Left hindlimb (tissue), 1 donor: ENCODE measurements around the gene RELT.

ENCODE experiments used
- DNase-seq: peaks from one replicate; pipeline ENCODE4 v3.0.0-alpha.2; 2018

The RELT gene

GRCh38 chr11:73347067-73347466 is 29.1 kb upstream of the RELT start:
- no peak for DNase-seq

- DNase-seq, result no peak
Measured at GRCh38 chr11:73348838-73349237, 27.4 kb upstream of the RELT start.

- DNase-seq, result no peak
Measured at GRCh38 chr11:73349633-73350032, 26.6 kb upstream of the RELT start.

DNA sequence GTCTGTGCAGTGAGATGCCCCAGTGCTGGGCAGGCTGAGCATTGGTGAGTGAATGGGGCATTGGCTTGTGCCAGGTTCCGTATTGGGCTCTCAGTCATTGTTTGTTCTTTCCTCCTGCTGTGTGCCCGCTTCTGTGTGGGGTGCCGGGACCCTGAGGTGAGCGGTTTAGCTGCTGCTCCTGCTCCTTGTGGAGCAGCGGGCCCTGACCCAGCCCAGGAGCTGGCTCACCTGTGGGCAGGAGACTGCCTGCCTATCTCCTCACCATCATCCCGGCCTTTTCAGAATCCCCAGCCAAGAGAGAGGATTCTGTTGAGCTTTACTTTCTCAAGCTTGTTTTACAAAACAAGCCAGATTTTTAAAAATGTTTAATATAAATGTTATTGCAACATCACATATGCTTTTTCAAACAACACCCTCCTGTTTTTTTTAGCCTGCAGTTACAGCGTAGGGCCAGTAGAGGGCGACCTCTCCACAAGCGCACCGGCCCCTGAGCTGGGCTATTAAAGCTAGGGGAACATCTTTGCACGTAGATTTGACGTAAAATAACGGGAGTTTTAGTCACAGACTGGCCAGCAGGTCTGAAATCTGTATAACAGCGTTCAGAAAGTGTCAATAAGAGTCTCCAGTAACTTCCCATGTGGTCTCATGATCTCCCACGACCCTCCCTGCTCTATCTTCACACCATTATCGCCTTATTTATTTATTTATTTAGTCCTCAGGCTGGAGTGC is 25.1 kb upstream of the RELT start:
- DNase-seq, result no peak

- DNase-seq, result no peak
Measured at GRCh38 chr11:73353422-73353821, 22.8 kb upstream of the RELT start.

DNA sequence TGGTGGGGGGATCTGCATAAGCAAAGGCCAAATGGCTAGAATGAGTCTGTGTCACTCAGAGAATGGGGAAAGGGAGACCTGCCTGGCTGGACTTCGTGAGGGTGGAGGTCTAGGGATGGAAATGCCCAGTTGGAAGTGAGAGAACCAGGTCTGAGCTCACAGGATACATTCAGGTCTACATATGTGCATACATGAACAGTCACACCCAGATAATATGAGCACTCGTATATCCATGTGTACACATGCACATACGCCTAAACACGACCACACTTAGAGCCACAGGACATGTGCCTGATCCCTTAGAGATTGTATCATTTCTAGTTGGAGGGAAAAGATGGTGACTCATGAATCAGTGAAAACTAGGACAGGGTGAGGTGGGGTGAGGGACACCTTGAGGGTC is 21.1 kb upstream of the RELT start:
- DNase-seq, result no peak

- no peak for DNase-seq
Measured at GRCh38 chr11:73356979-73357860, 19.0 kb upstream of the RELT start.

- no peak for DNase-seq
Measured at GRCh38 chr11:73358071-73358470, 18.1 kb upstream of the RELT start.

DNA sequence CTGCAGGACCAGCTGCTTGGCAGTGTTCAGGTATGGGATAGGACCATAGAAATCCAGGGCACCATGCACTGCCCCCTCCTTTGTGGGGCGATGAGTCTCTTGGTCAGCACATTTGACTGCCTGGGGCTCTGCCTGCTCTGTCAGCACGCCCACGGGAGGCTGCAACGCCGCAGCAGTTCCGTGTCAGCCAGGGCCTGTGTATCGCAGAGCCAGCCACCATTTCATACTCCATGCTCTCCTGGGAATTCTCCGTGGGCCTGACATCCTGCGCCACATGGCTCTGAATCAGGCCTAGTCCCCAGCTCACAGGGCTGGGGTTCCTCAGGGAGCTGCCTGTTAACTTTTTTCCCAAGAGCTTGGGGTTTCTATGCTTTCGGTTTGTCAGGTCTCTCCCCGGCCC is 16.9 kb upstream of the RELT start:
- DNase-seq, result no peak

DNA sequence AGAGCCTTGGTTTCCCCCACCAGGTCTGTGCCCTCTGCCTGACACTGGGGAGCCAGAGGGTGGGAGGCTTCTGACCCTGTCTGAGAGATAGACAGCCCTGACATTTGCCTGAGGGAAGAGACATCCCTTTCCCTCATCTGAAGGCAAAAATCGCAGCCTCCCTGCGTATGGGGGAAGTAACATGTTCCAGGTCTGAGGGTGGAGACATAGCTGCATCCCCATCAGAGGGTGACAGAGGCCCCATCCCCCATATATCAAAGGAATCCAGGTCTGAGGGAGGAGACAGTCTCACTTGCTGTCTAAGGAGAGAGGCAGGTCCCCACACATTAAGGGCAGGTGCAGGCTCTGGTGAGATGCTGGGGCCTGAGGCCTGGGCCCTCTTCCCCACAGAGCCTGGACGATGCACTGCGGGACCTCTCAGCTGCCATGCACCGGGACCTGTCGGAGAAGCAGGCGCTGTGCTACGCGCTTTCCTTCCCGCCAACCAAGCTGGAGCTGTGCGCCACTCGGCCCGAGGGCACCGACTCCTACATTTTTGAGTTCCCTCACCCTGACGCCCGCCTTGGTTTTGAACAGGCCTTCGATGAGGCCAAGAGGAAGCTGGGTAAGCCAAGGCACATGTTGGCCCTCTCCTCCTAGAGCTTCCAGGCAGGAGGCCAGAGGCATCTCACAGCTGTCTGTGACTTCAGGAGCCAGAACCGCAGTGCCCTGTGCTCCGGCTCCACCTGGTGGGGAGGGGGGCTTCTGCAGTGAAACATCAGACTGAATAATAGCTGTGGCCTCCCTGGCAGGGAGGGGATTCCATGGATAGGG is 16.1 kb upstream of the RELT start:
- DNase-seq, result no peak

- DNase-seq, result no peak
Measured at GRCh38 chr11:73360743-73361369, 15.3 kb upstream of the RELT start.

- DNase-seq, result no peak
Measured at GRCh38 chr11:73361953-73362776, 14.0 kb upstream of the RELT start.

DNA sequence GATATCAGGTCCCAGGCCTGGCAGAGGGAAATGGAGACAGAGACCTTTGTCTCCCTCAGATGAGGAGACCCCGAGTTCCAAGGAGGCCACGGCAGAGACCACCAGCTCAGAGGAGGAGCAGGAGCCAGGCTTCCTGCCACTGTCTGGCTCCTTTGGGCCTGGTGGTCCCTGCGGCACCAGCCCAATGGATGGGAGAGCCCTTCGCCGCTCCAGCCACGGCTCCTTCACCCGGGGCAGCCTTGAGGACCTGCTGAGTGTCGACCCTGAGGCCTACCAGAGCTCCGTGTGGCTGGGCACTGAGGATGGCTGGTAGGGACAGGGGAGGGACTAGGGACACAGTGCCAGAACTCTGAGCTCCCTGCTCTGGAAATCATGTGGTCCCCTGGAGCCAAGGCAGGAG is 13.1 kb upstream of the RELT start:
- DNase-seq, result no peak

DNA sequence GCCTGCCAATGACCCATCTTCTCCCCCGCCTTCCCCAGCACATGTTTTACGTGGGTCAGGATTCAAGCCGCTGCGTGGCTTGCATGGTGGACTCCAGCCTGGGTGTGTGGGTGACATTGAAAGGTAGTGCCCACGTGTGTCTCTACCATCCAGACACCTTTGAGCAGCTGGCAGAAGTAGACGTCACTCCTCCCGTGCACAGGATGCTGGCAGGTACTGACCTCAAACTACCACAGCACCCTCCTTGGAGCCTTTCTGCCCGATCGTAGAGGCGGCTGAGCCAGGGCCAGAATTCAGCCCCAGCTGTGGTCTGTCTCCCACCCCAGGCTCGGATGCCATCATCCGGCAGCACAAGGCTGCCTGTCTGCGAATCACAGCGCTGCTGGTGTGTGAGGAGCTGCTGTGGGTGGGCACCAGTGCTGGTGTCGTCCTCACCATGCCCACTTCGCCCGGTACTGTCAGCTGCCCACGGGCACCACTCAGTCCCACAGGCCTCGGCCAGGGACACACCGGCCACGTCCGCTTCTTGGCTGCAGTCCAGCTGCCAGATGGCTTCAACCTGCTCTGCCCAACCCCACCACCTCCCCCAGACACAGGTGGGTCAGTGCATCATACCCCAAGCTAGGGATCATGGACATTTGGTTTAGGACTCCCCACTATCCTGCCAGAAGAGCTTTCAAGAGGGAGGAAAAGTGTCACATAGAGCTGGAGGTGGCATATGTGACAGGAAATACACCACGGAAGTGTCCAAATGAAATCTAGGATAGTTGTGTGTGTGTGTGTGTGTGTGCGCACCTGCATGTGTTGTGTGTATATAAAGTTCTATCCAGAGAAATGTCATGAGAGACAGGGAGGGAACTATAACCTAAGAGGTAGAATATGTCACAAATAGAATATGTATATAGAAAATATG is 10.6 kb upstream of the RELT start:
- DNase-seq, result no peak

DNA sequence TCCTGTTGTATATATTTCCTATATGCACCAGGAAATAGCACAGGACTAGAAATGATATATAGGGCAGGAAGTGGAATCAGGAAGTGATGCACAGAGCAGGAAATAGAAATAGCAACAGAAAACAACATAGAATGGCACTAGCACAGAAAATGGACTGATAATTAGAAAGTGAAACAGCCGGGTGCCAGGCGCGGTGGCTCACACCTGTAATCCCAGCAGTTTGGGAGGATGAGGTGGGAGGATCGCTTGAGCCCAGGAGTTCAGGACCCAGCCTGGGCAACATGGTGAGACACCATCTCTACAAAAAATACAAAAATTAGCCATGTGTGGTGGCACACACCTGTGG is 10.0 kb upstream of the RELT start:
- DNase-seq, result no peak

GRCh38 chr11:73366953-73367352 is 9.2 kb upstream of the RELT start:
- no peak for DNase-seq

DNA sequence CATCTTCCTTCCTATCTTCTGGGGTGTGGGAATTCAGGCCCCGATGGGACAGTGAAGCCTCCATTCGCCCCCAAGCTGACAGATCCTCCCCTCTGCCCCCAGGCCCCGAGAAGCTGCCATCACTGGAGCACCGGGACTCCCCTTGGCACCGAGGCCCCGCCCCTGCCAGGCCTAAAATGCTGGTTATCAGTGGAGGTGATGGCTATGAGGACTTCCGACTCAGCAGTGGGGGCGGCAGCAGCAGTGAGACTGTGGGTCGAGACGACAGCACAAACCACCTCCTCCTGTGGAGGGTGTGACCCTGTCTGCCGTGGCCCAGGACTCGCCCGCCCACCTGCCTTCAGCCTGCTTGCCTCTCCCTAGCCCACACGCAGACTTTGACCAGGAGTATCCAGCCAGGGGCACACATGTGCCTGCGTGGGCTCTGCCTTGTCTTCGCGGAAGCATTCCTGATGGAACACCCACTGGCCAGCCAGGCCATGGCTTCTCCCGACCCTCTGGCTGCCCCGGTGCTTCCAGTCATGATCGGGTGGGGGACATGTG is 8.6 kb upstream of the RELT start:
- no peak for DNase-seq

DNA sequence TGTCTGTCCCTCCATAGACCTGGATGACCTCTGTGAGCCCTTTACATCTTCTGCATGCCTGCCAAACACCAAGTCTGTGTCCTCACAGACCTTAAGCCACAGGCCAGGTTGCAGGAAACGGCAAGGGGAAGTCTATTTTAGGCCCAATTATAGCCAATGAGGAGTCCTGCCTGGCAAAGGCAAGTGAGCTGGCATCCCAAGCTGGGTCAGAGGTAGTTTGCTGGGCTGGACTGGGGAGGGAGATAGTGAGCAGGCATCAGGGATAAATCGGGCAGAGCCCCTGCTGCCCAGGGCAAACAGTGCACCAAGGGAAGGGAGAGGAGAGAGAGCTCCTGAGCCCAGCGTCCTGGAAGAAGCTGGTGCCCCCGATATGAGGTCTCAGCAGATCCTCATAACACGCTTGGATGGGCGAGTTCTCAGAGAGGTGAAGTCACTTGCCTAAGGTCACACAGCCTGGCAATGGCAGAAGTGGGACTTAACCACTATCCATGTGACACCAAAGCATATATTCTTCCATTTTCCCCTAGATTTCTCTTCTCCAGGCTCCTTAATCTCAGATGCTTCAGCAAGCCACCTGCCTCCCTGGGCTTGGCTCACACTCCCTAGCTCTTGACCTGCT is 3.7 kb upstream of the RELT start:
- no peak for DNase-seq

GRCh38 chr11:73374151-73374550 is 2.0 kb upstream of the RELT start:
- DNase-seq, result no peak

DNA sequence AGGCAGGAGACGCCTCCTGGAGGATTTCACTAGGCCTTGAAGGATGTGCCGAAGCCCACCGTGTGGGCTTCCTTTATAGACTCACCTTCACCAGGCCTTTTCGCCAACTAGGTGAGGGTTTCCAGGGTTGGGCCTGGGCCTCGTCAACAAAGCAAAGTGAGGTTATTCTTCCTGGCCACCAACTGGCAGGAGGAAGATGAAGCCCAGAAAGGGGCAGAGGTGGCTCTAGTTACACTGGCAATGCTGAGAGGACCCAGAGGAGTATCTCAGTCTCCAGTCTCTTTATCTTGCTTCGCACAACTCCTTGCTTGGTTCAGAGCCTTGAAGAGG is 404 bp upstream of the RELT start:
- DNase-seq, result no peak
